Measurements from ENCODE around the gene TMEM231.
"Not testable (repeated sequence)": the region's sequence is repeated elsewhere in the genome, so short reads cannot be mapped to it uniquely, and the experiment has no call there.

- not testable (repeated sequence) for TF ChIP-seq CTCF (conservative IDR thresholded peaks at IDR 0.05 in 1 of 2, IDR thresholded peaks at IDR 0.05 in 1 of 2; ENCODE audit: extremely low read depth in 1 of 2, insufficient read depth in 1 of 2, low read depth in 1 of 2, low read length in 2 of 2); EZH2 (IDR thresholded peaks at IDR 0.05; ENCODE audit: borderline replicate concordance, low read length)
Observed at GRCh38 chr16:75545879-75546278, 10.2 kb downstream of the TMEM231 start.

Measured in mammary epithelial cell (primary cell).